Limb (tissue), 2 donors: ENCODE results near the gene USP13.

Source experiments
- DNase-seq, 2 donors: peaks; one replicate each; pipeline ENCODE4 v3.0.0-alpha.2; 2016; ENCODE audit errors: extremely low spot score in 2 of 2

The USP13 gene

DNA sequence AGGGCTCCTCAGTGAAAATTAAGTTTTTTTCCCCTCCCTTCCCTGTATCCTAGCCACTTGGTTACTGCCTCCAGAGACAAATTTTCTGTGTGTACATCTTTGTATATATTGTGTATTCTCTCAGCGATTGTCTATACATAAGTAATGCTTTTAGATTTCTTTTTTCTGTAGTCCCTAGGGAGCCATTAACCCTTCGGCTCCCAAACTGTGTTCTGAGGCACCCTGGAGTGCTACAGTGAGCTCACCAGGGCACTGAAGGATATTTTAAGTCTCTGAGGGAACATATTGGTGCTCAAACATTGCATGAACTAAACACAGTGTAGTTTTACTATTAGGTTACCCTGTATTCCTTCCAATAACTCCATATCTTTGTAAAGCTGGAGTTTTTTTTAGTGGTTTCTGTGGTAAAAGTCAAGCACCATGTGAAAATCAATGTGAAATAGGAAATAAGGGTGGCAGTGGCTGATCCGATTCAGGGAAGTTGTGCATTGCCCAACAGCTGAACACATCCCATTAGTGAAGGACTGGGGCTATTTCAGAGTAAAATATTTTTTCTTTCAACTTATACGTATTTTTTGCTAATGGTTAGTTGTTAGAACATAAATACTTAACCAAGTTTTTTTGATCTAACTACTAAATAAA is 43.0 kb downstream of the USP13 start:
- DNase-seq, result no peak

- DNase-seq, result no peak
Measured at GRCh38 chr3:179697736-179698332, 45.0 kb downstream of the USP13 start.

DNA sequence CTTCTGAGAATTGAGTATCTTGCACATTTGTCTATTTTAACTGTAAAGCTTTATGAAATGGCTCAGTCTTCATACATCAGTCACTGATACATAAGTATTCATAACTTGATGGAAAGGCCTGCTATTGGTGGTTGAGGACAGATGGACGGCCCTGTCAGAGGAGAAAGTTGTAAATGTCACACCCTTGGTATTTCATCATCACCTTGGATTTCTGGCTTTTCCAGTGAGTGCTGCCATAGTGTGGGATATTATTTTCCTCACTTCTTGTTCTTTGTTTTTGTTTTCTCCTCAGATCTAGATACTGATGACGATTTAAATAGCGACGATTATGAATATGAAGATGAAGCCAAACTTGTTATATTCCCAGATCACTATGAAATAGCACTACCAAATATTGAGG is 47.9 kb downstream of the USP13 start:
- DNase-seq, result no peak

GRCh38 chr3:179701176-179701827 is 48.5 kb downstream of the USP13 start:
- DNase-seq, result no peak

DNA sequence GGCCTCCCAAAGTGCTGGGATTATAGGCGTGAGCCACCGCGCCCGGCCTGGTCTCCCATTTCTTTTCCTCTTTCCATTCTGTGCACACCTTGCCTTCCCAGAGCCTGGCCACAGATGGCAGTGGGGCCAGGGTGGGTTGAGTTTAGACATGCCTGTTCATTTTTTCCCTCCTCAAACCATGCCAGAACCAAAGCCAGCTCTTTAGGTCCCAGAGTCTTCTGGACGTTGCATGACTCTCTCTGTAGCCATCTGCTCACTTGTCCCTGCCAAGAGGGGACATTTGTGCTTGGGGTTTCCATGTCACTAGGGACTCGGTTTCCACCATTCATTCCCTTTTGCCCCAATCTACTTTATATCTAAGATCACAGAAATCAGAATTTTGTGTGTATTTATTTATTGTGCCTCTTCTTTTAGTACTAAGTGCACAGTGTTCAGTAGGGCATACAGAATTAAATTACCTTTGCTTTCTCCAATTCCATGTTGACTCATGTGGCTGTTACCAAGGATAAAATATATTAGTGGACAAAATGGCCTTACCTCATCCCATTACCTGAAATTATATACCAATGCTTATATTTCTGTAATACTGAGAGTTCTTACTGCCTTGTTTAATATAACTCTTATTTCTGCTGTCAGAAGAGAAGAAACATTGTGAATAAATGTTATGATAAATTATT is 49.6 kb downstream of the USP13 start:
- DNase-seq, result no peak

- DNase-seq, result no peak
Measured at GRCh38 chr3:179703816-179704215, 51.0 kb downstream of the USP13 start.

GRCh38 chr3:179706233-179706632 is 53.4 kb downstream of the USP13 start:
- no peak for DNase-seq

DNA sequence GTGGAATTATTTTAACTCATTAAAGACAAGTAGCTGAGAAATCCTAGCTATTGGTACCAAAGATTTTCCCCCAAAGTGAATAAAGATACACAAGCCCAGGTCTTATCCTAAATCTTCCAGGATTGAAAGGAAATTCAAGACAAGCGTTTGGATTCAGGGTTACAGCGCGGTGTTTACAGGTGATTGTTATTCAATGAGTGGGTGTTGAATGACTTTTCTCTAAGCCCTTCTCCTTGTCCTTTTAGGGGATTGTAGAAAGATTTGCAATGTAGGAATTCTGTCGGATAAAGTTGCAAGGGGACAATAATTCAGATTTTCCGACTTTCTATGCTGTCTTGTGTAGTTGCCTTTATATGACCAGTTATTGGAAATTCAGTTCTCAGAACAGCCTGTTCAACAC is 57.2 kb downstream of the USP13 start:
- DNase-seq, result no peak

DNA sequence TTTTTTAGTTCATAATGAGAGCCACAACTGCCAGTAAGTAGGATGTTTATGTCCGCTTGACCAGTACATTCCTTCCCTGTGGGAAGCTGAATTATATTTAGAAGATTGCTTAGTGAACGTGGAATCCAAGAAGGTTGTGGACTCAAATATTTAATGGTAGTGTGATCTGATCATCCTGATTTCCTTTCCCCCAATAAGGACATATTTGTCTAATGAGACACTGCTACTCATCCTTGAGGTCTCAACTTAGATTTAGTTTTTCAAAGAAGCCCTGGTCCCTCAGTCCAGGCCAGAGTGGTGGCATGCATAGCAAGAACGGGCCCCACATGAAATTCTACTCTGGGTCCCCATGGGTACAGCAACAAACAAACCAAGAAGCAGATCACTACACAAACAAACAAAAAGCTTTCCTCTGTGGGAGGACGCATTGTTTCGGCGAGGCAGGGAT is 60.8 kb downstream of the USP13 start:
- no peak for DNase-seq

DNA sequence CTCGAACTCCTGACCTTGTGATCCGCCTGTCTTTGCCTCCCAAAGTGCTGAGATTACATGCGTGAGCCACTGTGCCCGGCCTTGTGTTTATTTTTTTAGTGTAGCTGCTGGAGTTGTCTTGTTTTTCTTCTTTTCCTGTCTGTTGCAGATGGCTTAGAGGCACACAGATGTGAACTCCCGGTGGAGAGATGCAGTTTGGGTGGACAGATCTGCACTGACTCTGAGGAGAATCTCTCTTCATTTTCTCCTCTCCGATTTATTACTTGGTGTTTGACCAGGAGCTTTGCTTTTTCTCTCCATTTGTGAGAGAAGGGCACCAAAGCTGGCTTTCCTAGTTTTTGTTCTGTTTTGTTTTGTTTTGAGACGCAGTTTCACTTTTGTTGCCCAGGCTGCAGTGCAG is 62.7 kb downstream of the USP13 start:
- no peak for DNase-seq

DNA sequence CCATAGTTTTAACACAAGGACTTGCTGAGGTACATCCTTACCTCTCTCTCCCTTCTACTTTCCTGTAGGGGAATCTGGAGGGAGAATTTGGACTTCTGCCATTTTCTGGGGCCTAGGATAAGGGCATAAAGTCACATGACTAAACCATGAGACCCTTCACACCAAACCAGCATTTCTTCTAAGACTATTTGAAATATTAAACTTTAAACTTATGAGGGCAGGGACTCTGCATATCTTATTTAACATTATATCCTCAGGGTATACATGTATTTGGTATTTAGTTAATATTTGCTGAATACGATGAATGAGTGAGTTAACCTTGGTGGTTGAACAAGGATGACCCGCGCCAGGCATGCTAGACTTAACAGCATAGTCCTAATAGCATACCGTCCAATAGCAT is 63.4 kb downstream of the USP13 start:
- no peak for DNase-seq

GRCh38 chr3:179716811-179717210 is 64.0 kb downstream of the USP13 start:
- no peak for DNase-seq

DNA sequence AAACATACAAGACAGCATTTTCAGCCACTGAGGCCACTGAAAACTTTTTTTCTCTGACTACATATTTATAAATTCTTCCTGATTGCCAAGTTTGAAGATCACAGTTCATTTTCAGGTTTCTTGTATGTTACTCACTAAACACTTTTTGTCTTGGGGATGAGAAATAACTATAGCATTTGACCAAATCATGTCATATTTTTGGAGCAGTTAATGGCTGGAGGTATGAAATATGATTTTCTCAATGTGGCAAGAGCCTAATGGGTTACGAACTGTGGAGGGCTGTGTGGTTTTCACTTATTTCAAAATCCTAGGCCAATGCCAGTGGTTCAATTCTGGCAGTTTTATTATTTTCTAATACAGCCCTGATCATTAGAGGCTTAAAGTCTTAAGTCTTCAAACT is 64.4 kb downstream of the USP13 start:
- DNase-seq, result no peak

DNA sequence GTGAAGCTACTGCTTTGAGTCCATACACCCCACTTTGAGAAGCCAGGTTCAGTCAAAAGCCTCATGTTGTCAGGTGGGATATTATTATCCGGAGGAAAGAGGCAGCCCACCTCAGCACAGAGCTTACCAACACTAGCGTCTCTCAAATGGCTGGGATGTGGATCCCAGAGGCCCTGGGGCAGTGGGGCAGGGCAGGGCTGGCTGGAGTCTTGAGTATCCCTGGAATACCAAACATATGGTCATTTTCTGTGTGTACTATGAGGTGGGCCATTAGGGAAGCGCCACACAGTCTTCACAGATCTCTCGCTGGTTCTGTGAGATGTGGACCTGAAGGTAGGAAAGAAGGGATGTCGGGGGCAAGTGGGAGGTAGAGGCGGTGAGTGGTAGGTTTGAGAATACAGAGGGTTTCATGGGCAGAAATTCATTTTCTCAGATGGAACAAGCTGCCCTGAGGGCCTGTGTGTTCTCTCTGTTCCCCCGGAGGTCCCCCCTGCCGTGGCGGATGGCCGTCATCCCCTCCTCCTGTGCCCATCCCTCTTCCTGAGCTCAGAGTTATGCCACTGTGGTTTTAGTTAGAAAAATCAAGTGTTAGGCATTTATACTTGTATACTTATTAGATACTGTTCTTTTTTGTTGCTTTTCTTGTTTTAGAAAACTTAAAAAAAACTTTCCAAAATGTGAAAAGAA is 66.4 kb downstream of the USP13 start:
- no peak for DNase-seq

DNA sequence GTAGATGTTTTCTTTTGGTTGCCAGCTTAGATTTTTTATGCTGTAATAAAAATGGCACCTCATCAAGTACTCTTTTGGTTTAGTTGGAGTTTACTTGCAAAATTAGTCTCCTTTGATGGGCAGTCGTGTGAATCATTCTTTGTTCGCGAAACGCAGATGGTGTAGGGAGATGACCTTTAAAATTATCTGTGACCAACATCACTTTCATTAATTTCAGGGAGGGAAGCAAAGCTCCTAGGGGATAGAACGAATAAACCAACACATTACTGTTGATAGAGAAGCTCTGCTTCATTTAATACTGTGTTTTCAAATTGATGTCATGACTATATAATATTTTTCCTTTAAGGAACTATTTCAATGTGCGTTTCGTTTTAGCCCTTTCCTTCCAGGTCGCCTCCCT is 67.4 kb downstream of the USP13 start:
- no peak for DNase-seq

DNA sequence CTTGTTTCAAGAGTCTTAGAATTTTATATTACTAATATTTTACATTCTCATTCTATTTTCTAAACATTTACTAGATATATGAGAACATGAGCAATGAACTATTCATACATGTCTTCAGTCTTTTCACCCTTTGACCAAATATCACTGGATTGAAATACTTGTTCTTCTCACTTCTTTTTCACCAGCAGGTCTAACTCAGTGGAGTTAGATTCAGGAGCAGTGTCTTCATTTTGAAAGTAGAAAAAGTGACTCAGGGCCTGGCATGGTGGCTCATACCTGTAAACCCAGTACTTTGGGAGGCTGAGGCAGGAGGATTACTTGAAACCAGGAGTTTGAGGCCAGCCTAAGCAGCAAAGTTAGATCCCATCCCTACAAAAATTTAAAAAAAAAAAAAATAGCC is 70.8 kb downstream of the USP13 start:
- DNase-seq, result no peak

DNA sequence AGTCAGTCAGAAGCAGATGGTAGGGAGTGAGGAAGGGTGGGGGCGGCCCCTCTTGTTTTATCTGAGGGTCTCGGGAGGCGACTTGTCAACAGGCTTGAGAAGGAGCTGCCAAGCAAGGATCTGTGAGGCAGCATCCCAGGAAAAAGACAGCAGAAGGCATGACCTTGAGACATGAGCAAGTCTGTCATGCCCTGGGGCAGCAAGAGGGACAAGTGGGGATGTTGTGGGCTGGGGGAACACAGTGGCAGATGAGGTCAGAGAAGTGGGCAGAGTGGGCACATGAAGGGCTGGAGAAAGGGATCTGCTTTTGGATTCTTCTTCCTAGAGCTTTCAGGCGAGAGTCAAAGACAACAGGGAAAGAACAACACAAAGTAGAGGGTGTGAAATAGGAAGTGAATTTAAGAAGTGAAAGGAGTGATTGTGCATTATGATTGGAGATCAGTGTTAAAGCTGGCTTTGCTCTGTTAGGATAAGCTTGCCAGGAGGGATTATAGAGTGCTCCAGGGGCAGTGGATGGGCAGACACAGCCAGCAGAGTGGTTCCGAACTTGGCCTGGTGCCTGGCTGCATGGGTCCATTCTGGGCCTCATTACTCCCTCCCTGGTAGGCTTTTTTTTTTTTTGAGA is 73.3 kb downstream of the USP13 start:
- DNase-seq, result no peak

DNA sequence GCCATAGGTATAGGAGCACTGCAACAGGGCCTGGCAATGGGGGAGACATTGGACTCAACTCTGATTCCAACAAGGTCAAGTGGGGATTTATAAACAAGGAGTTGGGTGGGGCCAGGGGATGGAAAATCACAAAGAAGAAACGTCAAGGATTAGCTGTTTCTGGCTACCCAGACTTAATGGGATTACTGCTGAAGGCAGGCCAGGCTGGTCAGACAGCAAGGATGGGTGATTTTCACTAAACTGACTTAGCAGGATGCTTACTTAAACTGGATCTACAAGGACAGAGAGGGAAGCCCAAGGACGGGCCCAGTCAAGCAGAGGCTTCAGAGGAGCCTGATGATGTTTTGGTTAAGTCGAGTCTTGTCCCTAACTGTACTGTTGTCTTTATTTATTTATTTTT is 76.2 kb downstream of the USP13 start:
- no peak for DNase-seq

- no peak for DNase-seq
Measured at GRCh38 chr3:179729981-179730380, 77.1 kb downstream of the USP13 start.

- no peak for DNase-seq
Measured at GRCh38 chr3:179730506-179730905, 77.7 kb downstream of the USP13 start.

GRCh38 chr3:179731544-179731943 is 78.7 kb downstream of the USP13 start:
- no peak for DNase-seq
